DMS153 treated with DMSO at 0.1 percent for 48 hours (cell line): ENCODE results near the gene KRT74.
A peak's percentile ranks its signal among the peaks of the same experiment; 100 is the strongest.

ENCODE experiments used
- DNase-seq: peaks from one replicate; lab custom pipeline; 2025; ENCODE audit not compliant: unreplicated experiment; lab: John Stamatoyannopoulos, UW

KRT74 gene

DNA sequence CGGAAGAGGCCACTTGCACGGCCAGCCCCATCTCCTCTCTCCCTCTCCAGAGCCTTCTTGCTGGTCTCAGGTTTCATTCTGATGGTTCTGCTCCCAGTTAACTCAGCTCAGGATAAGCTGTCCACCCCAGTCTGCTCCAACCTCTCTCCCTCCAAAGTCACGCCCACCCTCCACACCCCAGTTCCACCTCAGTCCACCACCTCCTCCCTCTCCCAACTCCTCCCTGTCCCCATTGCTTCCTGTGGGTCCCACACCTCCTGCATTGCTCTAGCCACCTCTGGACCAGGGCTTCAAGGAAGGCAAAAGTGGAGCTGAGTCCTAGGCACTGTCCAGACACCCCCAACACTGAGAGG is 33.8 kb downstream of the KRT74 start:
- no peak for DNase-seq

DNA sequence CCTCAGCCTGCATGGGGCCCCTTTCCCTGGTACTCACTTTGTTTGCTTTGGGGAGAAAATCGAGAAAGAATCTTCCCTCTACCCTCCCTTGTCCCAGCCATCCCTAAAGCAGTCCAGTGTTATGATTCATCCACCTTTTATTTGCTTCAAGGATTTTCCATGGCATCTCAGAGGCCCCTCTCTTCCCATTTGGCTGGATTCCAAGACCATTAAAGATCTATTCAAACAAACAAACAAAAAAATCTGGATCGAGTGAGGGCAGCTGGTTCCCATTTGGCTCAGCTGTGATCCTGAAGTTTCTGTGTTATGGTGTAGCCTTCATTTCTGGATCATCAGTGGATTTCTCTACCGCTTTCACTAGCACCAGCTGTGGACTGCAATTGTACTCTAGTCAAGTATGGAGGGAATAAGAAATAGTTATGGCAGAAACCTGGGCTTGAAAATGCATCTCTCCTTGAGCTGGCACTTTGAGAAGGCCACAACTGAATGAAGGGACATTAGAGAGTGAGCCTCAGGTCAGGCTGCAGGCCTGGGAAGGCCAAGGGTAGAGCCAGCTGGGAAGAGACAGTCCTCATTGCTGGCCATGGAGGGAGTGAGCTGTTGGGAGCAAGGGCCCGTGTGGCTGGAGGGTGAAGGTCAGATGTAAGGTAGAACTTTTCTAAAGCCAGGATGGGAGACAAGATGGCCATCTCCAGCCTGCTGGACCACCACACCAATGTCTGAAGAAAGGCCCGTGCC is 34.4 kb downstream of the KRT74 start:
- peak; percentile 47 for DNase-seq

DNA sequence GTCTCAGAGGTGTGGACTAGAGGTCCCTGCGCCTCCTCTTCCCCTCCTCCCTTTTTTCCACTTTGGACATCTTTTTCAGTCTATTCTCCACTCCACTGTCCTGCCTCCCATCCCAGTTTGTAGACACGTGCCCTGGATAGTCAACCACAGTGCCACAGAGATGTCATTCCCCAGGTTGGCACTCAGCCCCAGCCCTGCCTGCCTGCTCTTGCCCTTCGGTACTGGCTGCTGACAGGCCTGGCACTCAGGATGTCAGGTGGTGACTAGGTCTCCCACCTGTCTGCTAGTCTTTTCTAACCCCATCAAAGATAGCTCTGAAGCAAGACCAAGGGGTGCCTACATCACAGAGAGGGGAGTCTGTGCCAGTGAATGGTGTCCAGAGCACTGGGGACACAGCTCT is 36.5 kb downstream of the KRT74 start:
- DNase-seq, result no peak

DNA sequence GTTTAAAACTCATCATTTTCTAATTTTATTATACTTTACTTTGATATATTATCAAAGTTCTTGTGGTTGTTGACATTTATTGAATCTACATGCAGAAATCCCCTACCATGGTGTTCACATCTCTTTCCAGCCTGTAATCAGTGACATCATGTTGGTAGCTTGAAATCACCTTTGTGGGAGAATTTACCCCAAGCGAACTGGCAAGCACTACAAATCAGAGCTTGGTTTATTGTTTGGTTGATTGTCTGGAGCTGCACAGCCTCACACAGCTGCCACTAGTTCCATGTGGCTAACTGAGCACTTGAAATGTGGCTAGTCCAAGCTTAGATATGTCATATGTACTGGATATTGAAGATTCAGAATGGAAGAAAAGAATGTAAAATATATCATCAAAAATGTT is 38.1 kb downstream of the KRT74 start:
- DNase-seq, result no peak

DNA sequence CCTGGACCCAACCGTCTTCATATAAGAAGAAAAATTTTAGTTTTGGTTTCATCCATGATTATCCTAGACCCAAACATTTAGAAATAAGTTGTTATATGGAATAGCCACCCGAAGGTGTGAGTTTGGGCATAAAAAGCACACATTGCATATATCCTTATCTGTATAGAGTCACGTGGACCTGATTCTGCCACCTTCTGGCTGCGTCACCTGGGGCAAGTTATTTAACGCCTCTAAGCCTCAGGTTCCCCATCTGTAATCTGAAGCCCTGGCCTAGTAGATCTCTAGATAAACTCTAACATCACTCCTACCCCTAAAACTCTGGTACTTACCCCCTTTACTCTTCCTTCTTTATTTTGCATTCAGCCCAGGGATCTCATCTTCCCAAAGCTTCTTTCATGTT is 39.2 kb downstream of the KRT74 start:
- DNase-seq, result no peak

DNA sequence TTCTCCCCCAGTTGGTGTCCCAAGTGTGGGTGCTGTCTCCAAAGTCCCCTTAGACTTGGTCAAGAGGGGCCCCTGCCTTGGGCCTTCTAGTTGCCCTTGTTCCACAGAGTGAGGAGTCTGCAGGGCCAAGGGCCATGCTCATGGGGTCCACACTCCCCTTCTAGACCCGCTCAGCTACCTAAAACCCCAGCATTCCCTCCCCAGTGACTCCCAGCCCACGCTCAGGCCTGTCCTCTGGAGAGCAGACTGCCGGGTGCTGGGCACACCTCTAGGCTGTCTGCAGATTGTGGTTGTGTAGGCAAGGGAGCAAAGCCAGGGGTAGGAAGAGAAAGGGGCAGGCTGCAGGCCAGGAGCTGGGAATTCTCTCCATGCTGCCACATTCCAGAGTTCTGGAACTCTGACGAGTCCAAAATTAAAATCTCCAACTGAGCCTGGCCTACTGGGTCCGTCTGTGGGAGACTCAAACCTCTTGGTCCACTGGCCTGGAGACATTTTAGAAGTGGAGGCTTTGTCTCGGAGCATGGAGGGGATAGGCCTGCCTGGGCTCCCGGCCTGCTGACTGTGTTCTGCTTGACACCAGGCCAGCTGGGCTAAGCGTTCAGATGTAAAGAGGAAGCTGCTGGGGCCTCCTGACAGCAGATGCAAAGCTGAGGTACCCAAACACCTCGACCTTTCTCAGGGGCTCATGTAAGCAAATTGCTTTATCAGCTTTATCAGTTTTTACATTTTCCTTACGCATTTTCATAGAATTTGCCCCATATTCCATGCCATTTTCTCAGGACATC is 39.8 kb downstream of the KRT74 start:
- no peak for DNase-seq

DNA sequence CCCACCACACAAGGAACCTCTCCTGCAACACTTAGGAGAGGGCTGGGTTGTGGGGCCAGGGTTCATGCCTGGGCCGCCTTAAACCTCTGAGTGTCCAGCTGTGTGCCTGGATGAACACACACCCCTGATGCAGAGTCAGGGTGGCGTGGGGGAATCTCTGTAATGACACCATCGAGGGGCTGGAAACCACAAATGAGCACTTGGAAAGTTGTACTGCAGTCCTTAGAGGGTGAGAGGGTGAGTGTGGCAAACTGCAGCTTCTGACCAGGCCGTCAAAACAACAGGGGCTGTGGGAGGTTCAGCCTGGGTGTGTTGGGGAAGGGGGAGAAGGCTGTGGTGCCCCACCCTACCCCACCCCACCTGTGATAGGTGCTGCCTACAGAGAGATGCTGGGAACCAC is 41.0 kb downstream of the KRT74 start:
- DNase-seq, result no peak

DNA sequence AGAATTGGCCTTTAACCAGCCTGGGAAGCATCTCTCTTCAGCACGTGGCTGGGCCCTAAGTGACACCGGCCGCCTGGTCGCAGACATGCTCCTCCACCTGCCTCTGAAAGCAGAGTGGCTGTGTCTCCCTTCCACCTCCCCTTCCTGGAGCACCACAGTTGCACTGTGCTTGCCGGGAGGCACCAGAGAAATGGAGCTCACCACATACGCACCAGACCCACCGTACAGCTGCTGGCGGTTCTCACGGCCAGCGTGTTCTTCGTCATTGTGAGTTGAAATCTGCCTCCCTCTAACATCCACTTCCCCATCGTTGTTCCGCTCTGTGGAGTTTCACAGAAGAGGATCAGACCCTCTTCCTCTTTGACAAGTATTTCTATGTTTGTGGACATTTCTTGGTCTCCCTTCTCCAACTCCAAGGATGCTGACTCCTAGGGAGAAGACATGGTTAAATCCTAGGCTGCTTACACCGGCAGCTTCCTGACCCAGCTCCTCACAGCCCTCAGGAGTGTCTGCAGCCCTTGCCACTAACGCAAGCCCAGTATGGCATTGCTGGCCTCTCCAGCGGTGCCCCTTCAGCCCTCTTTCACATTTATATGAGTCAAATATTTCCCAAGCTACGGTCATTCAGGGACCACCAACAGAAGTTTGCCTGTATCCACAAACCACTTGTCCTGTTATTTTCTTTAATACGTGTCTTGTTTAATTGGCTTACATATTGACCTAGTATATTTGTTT is 41.9 kb downstream of the KRT74 start:
- no peak for DNase-seq

DNA sequence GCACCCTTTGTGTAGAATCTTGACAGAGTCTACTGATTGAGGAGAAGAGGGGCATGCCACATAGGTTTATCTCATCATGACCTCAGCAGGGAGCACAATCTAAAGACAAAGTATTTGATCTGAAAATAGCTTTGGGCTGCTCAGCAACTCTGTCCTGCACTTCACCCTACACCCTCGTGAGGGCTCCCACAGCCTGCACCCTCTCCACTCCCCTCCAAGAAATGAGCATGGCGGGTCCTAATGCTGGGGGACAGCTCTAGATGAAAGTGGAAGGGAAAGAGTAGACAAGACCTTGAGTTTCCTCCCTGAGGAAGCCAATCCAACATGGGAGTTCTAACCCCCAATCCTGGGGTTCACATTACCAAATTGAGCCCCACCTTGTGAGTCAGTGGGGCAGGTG is 42.7 kb downstream of the KRT74 start:
- no peak for DNase-seq

DNA sequence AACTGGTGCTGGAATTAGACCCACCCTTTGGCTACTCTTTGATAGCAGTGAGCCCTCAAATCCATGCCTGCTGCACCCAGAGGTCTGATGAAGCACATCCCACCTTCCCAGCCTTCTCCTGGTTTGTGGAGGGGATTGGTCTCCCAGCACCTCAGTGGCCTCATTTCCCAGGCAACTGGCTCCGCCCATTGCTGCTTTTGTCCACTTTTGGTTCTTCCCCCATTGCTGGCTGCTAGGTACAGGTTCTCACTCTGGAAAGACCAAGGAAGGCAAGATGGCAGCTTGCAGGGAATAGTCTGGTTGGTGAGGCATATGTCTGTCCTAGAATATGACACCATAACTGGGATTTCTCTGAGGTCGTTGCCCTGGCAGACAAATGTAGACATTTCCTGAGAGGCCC is 43.3 kb downstream of the KRT74 start:
- DNase-seq, result no peak

DNA sequence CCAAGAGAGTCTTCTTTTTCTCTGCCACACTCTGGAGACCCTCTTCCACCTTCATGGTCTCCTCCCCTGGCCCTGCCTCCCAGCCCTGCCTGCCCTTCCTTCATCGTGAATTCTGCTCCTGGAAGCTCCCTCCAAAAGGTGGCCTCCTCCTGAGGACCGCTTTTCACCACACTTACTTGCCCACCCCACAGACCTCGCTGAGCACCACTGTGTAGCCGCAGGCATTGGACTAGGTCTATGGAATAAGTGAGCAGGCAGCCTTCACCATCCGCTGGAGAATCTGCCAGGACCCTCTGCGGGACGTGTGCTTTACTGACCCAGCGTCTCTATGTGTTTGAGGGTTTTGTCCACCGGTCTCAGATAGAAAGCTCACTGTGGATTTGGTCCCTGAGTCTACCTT is 43.8 kb downstream of the KRT74 start:
- no peak for DNase-seq

DNA sequence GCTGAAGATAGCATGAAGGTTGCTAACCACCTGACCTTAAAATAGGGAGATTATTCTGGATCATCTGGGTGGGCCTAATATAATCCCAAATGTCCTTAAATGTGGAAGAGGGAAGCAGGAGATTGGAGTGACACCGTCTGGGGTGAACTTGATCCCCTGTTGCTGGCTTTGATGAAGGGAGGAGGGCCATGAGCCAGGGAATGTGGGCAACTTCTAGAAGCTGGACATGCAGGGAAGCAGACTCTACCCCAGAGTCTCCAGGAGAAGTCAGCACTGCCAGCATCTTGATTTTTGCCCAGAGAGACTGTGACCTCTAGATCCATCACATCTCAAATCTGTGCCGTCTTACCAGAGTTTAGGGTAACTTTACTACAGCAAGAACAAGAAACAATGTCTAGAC is 44.2 kb downstream of the KRT74 start:
- DNase-seq, result no peak

DNA sequence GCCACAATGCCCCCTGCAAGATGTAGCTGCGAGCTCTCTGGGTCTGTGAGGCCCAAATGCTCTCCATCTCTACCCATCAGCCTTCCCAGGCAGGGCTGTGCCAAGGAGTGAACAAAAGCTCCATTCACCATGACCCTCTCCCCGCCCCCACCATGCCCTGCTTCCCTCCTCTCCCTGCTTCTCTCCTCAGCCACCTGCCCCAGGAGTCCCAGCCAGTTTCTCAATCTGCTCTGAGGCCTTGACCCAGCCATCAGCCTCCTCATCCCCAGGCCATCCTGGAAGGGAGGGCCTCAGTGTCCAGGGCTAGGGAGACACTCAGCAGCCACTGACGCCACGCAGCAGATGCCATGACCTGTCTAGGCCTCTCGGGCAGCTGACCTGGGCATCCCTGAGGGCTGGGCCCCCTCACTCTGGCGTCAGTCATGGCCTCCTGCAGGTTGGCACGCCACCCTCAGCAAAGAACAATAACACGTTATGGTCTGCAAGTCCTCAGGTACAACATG is 45.0 kb downstream of the KRT74 start:
- no peak for DNase-seq

DNA sequence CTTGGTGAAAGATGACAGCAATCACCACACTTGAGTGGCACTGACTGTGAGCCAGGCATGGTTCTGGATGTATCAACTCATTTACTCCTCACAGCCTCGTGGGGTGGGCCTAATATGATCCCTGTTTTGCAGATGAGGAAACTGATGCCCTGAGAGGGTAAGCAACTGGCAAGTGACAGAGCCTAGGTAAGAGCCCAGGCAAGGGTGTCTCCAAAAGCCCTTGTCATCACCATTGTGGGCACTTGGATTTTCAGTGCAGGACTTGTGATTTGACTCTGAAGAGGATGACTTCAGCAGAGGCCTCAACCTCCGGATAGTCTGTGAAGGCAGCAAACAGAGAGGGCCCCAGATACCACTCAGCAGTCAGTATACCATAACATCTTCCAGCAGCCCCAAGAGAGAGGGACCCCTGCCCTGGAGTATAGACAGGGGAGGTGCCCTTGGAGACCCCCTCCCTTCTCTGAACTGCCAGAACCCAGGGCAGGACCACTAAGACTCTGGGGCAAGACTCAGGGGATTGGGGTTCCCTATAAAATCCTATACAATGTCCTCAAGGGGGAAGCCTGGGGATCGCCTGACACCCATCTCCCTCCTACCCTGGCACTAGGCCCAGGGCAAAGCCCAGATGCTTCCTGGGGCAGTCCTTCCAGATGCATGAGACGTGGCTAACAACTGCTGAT is 46.4 kb downstream of the KRT74 start:
- DNase-seq, result no peak

DNA sequence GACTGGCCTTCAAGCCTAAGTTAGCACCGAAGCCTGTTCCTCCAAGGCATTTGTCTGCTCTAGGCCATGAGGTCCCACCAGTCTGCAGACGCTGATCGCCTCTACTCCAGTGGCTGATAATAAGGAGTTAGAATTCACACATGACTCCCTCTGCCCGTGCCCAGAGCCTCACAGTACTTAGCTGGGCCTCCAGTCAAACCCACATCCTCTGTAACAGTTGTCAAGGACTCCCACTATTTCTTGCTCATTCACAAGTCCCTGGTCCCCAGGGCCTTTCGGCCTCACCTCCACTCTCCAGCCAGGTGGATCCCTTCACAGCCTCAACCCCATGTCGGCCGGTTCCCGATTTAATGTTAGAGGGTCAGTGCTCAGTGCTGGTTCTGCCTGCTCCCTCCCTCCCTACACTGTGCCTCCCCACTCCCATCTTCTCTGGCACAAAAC is 47.1 kb downstream of the KRT74 start:
- no peak for DNase-seq

DNA sequence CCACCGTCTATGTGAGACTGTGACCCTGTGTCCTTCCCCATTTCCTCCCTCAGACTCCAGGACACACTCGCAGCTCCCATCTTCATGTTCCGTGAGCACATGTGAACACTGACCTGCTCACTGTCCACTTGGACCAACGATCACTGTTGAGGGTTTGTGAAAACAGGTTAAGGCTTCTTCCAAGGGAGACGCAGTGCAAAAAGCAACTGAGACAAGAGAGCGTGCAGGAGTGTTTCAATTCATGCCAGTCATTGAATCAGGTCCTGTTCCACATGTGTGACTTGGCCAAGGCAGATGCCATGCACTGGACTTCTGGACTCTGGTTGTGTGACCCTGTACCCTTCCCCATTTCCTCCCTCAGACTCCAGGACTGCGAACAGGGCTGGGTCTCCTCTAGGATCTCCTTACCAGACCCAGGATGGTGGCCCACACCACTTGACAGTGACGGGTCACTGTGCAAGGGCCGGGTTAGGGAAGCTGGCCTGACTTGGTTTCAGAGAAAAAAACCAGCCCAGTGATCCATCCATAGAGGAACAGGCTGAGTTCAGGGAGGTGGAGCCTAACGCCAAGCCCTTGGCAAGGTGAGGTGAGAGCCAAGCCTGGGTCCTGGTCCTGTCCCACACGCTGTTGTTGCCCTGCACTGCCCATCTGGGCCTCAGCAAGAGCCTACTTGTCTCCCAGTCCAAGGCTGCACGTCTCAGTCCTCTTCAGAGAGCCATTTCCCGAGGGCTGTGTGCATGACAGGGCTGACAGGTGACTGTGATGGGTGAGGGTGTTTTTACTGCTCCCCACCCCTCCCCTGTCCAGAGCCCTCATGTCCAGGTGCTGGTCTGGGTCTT is 47.8 kb downstream of the KRT74 start:
- no peak for DNase-seq

DNA sequence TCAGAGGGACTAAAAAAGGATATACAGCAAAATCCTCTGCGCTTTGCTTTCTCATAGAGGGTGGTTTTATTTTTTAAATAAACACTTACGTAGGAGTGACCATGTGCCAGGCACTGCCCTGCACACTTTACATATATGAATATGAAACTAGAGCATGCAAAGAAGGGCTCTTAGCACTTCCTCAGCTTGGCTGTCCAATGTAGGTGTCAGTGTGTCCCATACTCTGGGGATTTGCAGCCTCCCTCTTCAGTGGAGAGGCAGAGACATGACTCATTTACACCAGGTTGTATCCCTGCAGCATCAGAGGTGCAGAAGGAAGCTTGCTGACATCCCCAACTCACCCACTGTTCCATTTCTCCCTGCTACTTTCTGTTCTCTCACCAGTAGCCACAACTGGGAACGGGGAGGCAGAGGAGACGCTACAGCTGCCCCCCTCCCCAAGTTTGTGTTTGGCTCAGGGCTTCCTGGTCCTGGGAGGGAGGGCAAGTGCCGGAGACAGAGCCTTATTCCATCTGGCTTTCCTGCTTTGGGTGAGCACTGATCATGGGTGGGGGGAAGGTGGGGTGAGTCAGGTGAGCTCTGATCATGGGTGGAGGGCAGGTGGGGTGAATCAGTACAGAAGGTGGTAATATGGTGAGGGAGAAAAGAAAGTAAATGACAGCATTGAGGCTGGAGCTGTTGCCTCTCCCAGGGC is 48.6 kb downstream of the KRT74 start:
- DNase-seq, result no peak

DNA sequence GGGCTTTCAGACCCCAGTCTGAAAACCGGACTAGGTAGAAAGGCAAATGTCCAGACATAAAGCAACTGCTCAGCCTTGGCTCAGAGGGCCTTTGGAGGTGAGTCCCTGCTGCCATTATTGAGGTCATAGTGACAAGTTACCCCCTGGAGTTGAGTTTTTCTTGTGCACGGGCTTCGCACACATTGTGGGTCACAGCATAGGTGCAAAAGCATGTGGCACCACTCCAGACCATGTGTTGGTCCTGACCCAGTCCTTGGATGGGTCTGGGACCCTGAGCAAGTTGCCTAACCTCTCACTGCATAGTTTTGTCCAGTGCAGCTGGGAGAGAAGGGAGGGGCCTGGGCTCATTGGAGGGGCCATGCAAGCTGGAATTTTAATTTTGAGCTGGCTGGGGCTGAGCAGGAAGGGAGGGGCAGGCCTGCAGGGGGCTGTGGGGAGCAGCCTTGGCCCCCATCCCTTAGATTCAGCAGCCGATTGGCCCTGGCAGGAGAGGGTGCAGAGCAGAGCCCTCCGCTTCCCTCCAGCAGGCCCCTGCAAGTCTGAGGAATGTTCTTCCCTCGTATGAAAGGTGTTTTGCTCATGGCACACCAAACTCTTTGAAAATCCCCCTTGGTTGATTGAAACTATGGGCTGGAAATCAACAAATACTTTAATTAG is 49.3 kb downstream of the KRT74 start:
- no peak for DNase-seq

DNA sequence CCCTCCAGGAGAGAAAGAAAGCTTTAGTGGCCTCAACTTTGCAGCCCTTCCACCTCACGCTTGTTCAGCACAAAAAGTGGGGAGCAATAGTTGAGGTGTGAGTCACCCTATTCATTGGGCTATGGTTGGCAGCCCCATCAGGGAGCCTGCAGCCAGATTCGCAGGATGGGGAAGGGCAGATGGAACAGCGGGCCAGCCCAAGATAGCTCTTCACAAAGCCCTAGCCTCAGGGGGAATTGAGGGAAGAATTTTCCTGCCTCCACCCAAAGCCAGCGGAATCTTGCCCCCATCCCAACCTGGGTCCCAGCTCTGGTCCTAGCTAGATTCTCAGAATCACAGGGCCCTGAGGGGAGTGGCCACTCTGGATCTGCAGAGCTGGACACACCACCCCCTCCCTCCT is 49.8 kb downstream of the KRT74 start:
- no peak for DNase-seq
